Kidney epithelial cell (primary cell): Measurements from ENCODE around the gene FCN2. TPM values are rescaled to one million over a fixed set of nuclear protein-coding genes. Genes with fewer than 3 reads are reported as not detected.

Experiments
- DNase-seq: peaks from one replicate; pipeline ENCODE4 v3.0.0-alpha.2; 2010; ENCODE audit warnings: low read depth
- H3K27me3 ChIP-seq: 2 replicates; pipeline ENCODE4 v1.6.0; 2011; ENCODE audit warnings: low read length; ENCODE audit not compliant: control insufficient read depth, insufficient read depth
- H3K36me3 ChIP-seq: 2 replicates; pipeline ENCODE4 v1.5.1; 2011; ENCODE audit warnings: low read length; ENCODE audit not compliant: control insufficient read depth, insufficient read depth
- H3K4me3 ChIP-seq: 2 replicates; pipeline ENCODE4 v1.5.1; 2011; ENCODE audit warnings: low read depth, mild to moderate bottlenecking, control low read depth, low read length
- CTCF ChIP-seq: IDR thresholded peaks from 2 replicates; pipeline ENCODE4 v1.5.1; 2011; ENCODE audit warnings: mild to moderate bottlenecking, moderate library complexity, low read length, control low read depth, inconsistent platforms; ENCODE audit not compliant: insufficient read depth, poor library complexity, severe bottlenecking
- total RNA-seq: library from RNA; depleted of rRNA; stranded (reverse); fragments of >200 nt; gene quantifications from 2 replicates; pipeline ENCODE4 v1.2.3, GENCODE V29; 2015

Gene FCN2
- total RNA-seq, 1 donor from 2014 or later: not detected

DNA sequence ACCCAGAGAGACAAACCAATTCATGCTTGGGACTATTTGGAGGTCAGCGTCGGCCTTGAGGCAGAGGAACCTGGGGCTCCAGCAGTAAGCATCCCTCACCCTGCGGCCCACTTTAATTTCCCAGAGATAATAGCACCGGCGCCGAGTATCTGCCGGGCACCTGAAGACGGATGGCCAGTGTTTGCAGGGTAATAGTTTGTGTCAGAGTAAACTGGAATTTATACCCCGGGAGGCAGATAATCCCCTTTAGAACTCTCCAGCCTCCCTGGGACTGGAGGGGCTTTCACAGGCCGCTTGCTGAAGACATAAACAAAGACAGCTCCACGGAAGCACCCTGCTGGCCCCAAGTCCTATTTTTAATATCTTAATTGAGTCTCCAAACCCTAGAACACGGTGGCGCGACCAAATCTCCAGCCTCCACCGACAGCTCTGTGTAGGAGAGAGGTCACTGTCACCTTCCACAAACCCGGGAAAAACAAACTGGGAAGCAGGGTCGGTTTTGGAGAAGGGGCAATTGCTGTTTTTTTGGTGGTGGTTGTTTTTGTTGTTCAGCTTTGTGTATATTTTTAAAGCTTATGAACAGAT is 54.5 kb downstream of the FCN2 start:
- peaks cover 8% of the 10 kb centered on the region for H3K27me3 ChIP-seq

GRCh38 chr9:134935701-134936345 is 55.2 kb downstream of the FCN2 start:
- TF ChIP-seq CTCF: no peak
- Histone ChIP-seq H3K27me3 (peaks cover 8% of the 10 kb centered on the region), H3K36me3 (no peaks in the 10 kb centered on the region), H3K4me3 (no peak overlapping the region)
- DNase-seq: no peak

More for the DNA sequence above, 54.5 kb downstream of the FCN2 start:
- Histone ChIP-seq H3K36me3 (no peaks in the 10 kb centered on the region), H3K4me3 (no peak overlapping the region)
- no peak for DNase-seq
- no peak for TF ChIP-seq CTCF

GRCh38 chr9:134936346-134937163 is 55.9 kb downstream of the FCN2 start:
- Histone ChIP-seq H3K27me3 (peaks cover 8% of the 10 kb centered on the region), H3K4me3 (no peak overlapping the region), H3K36me3 (no peaks in the 10 kb centered on the region)
- no peak for TF ChIP-seq CTCF
- no peak for DNase-seq

Other genes with a start within 250 kb of the FCN2 start
- gene COL5A1, start 239.0 kb upstream of the FCN2 start, total RNA-seq: 87.7 and 92.6 TPM in 2 replicates
- not detected in 2 replicates for gene FCN1, start 37.1 kb downstream of the FCN2 start, total RNA-seq
- 0.96 and 2.1 TPM in 2 replicates for gene OLFM1, start 206.9 kb downstream of the FCN2 start, total RNA-seq